GM04503 (cell line): Measurements from ENCODE around the gene ECI1.

ENCODE experiments used
- DNase-seq: peaks from one replicate; pipeline ENCODE4 v3.0.0-alpha.2; 2012; ENCODE audit warnings: low read depth

The ECI1 gene

DNA sequence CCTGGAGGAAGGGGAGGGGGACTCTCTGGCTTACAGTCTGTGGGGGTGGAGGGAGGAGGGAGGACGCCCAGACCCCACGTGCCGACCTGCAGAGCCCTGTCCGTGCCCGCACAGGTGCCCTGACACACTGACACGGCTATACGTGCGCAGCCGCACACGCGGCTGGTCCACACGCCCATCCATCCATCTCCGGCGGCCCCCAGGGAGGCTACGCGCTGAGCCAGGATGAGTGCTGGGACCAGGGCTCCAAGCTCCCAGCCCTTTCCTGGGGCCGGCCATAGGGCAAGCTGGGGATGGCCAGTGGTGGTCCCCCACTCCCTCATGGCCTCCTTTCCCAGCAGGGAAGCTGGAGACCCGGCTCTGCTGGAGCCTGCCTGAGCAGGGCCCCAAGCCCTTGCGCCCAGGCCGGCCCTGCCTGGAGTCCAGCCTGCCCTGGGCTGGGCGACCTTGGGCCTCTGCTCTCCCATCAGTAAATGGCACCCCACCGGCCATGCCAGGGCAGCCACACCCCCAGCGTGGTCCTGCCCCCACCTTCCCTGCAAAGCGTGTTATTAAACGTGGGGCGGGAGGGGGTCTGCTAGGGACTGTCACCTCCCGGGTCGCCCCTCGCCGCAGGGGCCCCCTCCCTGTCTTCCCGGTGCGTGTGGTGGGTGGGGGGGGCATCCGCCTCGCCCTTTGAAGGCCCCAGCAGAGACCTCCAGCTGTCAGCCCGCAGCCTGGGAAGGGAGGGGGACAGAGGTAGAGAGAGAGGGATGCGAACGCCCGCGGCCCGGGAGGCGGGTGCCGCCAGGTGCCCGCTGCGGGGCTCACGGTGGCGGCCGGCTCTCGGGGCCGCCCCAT is 55.8 kb downstream of the ECI1 start:
- DNase-seq, result no peak

DNA sequence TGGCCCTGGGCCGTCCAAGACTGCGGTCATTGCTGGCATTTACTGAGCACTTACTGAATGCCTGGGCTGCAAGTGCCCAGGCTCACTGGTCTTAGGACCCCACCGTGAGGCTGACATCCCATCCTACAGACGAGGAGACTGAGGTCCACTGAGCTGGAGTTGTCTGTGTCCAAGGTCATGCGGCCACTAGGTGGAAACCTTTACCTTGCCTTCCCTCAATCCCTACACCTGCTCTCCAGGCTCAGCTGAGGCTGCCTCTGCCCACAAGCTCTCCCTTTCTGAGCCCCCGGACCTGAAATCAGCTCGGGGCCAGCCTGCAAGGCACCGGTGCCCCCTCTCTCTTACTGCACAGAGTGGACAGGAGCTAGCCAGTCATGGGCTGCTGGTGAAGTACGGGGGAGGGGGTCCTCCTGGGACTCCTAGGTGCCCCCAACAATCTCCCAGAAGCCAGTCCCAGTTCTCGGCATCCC is 56.5 kb downstream of the ECI1 start:
- no peak for DNase-seq

DNA sequence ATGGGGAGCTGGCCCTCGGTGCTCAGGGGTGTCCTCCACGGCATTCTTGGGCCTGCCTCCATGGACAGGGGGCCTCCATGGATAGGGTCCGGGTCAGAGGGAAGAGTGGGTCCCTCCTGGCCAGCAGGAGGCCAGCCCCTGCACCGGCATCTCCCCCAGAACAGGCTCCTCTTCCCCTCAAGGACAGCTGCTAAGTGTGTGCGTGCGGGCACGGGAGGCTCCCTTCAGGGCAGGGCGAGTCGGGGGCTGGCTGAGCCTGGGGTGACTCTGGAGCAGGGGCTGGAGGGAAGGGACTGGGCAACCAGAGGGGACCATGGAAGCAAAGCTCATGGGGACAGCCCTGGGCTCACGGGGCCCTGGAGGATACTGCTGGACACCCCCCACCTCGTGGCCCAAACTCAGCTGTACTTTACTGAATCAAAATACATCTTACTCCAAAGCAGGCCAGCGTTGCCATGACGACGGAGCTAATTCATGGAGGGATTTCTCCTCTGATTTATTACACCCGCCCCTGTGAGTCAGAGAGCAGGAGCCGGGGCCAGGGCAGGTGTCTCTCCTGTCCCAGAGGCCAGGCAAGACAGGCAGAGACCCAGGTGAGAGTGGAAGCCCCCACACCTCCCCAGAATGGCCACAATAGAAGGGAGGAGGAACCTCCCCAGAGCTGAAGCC is 57.1 kb downstream of the ECI1 start:
- DNase-seq, result no peak

DNA sequence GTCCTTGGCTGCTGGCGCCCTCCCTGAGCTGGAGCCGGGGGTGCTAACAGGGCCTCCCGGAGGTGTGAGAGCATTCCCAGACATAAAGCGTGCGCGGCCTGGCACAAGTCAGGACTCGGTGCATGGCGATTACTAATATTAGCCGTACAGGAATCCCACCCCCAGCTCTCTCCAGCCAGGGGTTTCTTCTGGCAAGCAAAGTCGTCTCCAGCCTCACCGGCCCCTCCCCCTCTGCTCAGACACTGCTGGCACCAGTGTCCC is 60.0 kb downstream of the ECI1 start:
- DNase-seq, result no peak

DNA sequence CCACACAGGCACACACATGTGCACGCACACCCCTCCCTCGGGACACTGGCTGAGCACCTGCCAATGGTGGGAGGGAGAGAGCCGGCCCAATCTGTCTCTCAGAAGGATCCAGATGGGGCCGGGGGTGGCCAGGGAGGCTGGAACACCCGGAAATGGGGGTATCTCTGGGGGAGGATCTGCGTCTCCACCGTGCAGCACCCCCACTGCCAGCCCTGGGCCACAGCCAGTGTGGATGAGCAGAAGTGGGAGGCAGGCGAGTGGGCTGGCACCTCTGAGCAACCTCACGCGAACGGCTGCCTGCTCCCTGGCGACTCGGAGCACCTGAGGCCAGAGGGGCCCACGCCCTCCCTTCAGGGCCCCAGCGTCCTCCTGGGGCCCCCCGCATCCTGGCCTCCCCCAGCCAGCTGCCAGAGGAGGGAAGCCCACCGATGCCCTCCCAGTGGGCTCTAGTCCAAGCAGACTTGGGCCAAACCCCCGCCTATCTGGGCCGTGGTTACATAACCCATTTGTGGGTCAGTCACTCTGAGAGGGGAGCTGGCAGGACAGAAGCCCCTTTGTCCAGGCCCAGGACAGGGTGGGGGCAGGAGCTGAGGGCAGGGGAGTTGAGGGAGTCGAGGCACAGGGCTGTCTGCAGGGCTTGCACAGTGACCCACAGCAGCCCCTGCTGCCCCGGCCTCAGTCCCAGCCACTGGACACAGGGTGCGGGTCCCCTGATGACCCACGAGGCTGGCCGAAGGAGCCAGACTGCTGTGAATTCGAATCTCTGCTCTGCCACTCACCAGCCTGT is 60.5 kb downstream of the ECI1 start:
- DNase-seq, result no peak

DNA sequence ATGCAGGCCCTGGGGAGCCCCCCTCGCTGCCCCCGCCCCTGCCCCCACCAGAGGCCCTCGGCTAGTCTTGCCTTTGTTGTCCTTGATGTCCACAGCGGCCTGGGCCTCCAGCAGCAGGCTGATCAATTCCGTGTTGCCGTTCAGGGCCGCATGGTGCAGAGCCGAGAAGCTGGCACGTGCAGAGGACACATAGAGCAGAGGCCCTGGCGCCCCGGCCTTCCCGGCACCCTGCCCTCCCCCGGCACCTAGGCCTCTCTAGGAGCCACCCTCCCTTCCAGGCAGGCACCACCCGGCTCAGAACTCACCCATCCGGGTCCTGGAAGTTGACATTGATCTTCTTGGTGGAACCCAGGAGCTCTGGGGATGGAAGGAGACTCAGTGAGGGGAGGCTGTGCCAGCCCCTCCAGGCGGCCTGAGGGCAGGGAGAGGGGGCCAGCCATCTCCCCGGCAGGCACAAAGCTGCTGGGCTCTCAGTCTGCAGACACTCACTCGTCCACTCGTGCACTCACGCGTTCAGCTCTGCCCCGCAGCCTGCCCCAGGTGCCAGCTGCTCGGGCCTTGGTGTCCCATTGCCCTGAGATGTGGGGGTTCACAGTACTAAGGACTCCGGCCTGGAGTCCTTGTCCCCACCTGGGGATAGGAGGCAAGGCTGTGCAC is 61.3 kb downstream of the ECI1 start:
- DNase-seq, result no peak
